Activated T-helper 2 cell treated with anti-CD3 and anti-CD28 coated beads, Interferon-gamma antibody, Interleukin-2, Interleukin-4, amounts not matched to agents 10 μg/mL and 5 μg/mL and 100 μg/mL, durations not matched to agents 14 hours and 24 hours and 36 hours (primary cell): ENCODE measurements around the gene NKAIN2. TPM values are rescaled to one million over a fixed set of nuclear protein-coding genes. Genes with fewer than 3 reads are reported as not detected.

Experiments used
- DNase-seq: peaks from one replicate; pipeline ENCODE4 v3.0.0; 2021; ENCODE audit warnings: low spot score
- H3K27ac Mint-ChIP-seq: one replicate; pipeline ENCODE4 v1.8.0; 2021; ENCODE audit warnings: mixed read lengths
- H3K27me3 Mint-ChIP-seq: one replicate; pipeline ENCODE4 v1.8.0; 2021; ENCODE audit warnings: low read depth, mixed read lengths
- H3K36me3 Mint-ChIP-seq: one replicate; pipeline ENCODE4 v1.8.0; 2021; ENCODE audit warnings: low read depth, mixed read lengths
- H3K4me1 Mint-ChIP-seq: one replicate; pipeline ENCODE4 v1.8.0; 2021; ENCODE audit warnings: low read depth, mixed read lengths
- H3K4me3 Mint-ChIP-seq: one replicate; pipeline ENCODE4 v1.8.0; 2021; ENCODE audit warnings: low read depth, mild to moderate bottlenecking, moderate library complexity, mixed read lengths
- H3K9me3 Mint-ChIP-seq: one replicate; pipeline ENCODE4 v1.8.0; 2021; ENCODE audit warnings: mixed read lengths
- intact Hi-C: fragments of 100-400 bp; cut with micrococcal nuclease; formaldehyde crosslinking; loops from one replicate; pipeline ENCODE4 v1.15.1; 2023
- total RNA-seq: library from RNA; stranded (reverse); gene quantifications from 2 replicates; pipeline ENCODE4 v1.2.3, GENCODE V29; 2022

NKAIN2 gene
- total RNA-seq, 1 donor from 2014 or later, result not detected

DNA sequence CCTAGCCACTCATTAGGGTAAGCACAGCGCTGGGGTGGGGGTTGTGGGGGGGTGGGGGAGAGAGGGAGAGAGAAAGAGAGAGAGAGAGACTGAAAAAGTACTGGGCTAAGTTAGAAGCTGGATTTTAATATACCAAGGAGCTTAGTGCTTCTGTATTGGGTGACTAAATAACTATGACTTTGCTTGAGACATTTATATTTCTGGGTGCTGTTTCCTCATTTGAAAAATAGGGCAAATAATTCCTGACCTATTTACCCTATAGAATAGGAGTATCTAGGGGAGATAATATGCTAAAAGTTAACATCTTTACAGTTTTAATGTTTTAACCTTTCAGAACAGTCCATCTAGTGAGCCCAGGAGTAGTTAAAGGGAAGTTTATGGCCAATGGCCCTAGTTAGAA is 7.7 kb downstream of the NKAIN2 start:
- DNase-seq, result no peak
- Mint-ChIP-seq H3K4me1 (no peaks in the 10 kb centered on the region), H3K4me3 (no peak overlapping the region), H3K27ac (no peak overlapping the region), H3K9me3 (no peaks in the 10 kb centered on the region), H3K36me3 (no peaks in the 10 kb centered on the region), H3K27me3 (peaks cover 2% of the 10 kb centered on the region)
- intact Hi-C loops, result no loop called here

DNA sequence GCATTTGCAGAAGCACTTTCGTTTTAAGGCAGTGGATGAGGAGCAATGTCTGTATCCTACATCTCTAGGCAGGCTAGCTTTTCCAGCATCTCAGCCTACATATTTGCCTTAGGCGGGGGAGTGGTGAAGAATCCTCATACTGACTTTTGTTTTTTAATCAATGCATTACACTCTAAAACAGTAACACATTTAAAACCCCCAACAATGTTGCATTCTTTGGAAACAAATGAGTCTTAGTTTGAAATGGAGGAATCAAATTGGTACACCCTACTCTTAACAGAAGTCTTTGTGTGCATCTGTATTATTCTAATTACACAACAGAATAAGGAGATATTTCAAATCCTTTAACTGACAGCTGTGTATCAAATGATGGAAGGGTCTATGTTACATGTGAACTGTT is 9.0 kb downstream of the NKAIN2 start:
- no peaks in the 10 kb centered on the region for H3K4me1 Mint-ChIP-seq
- no peak for DNase-seq
- no peak overlapping the region for H3K27ac Mint-ChIP-seq

DNA sequence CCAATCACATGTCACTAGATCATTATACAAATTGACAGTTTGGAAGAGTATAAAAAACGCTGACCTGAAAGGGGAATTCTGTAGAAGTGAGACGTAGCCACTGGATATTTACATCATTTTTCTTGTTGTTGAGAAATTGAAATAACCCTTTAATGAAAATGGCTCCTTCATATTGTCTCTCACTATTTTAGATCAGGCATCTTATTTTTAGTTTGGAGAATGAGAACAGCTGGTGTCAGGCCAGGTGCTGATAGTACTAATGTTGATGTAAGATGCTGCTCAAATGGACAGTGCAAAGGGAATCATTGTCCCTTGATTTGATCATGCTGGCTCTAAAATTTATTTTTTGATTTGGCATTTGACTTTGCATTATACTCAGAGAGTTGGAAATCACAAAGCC is 17.4 kb downstream of the NKAIN2 start:
- H3K27me3 Mint-ChIP-seq, result no peaks in the 10 kb centered on the region
- no peak overlapping the region for H3K4me3 Mint-ChIP-seq
- no peaks in the 10 kb centered on the region for H3K4me1 Mint-ChIP-seq
- no peaks in the 10 kb centered on the region for H3K36me3 Mint-ChIP-seq
- intact Hi-C loops, result no loop called here
- no peaks in the 10 kb centered on the region for H3K9me3 Mint-ChIP-seq
- DNase-seq, result no peak
- H3K27ac Mint-ChIP-seq, result no peak overlapping the region

More for the DNA sequence above, 9.0 kb downstream of the NKAIN2 start:
- H3K36me3 Mint-ChIP-seq, result no peaks in the 10 kb centered on the region
- no peak overlapping the region for H3K4me3 Mint-ChIP-seq
- no peaks in the 10 kb centered on the region for H3K9me3 Mint-ChIP-seq
- no peaks in the 10 kb centered on the region for H3K27me3 Mint-ChIP-seq
- intact Hi-C loops, result no loop called here

DNA sequence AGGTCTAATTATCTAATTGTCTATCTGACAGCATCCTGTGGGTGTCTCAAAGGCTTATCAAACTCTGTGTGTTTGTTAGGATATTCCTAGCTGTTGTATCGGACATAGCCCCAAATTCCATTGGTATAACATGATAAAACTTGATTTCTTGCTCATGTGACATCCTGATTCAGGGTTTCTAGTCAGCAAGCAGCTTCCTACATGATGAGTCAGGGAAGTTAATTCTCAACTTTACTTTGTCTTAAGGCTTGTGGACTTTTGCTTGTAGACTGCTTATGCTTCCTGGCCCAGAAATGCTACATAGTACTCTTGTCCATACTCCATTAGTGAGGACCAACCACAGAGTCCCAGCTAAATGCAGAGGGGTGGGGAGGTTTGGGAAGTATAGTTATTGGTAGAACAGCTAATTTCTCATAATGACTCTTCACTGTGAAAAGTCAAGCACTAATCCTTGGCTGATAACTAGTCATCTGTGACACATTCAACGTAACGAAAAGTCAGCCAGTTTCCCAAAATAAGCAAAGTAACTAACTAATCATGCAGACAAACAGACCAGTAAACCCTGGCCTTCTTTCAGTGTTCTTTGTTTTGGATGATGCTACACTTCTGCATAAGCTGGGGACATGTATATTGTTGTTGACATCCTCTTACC is 25.8 kb downstream of the NKAIN2 start:
- intact Hi-C loops, result no loop called here

DNA sequence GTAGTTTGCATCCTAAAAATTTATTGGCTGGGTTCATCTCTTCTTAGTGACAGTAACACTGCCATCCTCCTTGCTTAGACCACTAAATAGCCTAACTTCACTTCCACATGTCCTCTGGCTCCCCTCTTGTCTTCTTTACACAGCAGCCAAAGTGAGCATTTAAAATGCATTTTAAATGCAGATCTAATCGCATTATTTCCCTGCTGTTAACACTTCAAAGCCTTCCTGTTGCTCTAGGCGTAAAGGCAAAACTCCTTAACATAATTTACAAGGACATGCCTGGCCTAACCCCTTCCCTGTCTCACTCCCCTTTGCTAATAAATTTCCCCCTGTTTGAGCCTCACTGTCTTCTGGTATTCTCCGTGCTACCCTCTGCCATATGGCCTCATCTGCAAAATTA is 26.5 kb downstream of the NKAIN2 start:
- no peaks in the 10 kb centered on the region for H3K27me3 Mint-ChIP-seq
- DNase-seq, result no peak
- no peak overlapping the region for H3K4me3 Mint-ChIP-seq
- no peaks in the 10 kb centered on the region for H3K9me3 Mint-ChIP-seq
- intact Hi-C loops, result no loop called here
- no peak overlapping the region for H3K27ac Mint-ChIP-seq
- H3K36me3 Mint-ChIP-seq, result no peaks in the 10 kb centered on the region
- no peaks in the 10 kb centered on the region for H3K4me1 Mint-ChIP-seq

More for the DNA sequence above, 25.8 kb downstream of the NKAIN2 start:
- no peak overlapping the region for H3K4me3 Mint-ChIP-seq
- H3K27me3 Mint-ChIP-seq, result no peaks in the 10 kb centered on the region
- H3K36me3 Mint-ChIP-seq, result no peaks in the 10 kb centered on the region
- DNase-seq, result no peak
- H3K27ac Mint-ChIP-seq, result no peak overlapping the region
- no peaks in the 10 kb centered on the region for H3K9me3 Mint-ChIP-seq
- H3K4me1 Mint-ChIP-seq, result no peaks in the 10 kb centered on the region

DNA sequence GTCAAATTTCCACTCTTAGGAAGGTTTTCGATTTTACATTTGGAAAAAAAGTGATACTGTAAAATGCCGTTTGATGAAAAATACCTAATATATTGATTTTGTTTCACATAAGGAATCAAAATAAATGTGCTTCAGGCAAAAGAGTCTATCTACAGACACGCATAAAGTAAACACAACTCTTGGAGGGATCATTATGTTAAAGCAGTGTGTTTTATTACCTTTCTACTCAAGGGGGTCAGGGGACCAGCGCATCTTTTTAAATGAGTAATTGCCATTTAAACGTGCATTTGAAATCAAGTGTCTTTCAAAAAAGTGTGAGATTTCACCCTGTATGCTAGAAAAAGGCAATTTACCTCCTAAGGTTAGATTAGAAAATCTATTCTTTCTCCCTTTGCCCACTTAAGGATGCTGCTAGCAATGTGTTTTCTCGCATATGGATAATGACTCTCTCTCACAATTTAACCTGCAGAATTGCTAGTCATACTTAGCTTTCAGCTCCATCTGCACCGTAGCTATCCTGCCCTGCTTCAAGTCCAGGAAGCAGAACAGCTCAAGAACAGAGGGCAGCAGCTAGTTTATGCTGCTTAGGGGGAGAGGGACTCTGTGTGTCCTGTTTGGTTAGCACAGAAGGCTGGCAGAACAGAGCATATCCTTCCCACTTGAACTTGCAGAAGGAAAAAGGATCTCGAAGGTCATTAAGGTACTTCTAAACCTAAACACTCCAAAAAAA is 35.0 kb downstream of the NKAIN2 start:
- H3K4me3 Mint-ChIP-seq, result no peak overlapping the region
- no peaks in the 10 kb centered on the region for H3K9me3 Mint-ChIP-seq

DNA sequence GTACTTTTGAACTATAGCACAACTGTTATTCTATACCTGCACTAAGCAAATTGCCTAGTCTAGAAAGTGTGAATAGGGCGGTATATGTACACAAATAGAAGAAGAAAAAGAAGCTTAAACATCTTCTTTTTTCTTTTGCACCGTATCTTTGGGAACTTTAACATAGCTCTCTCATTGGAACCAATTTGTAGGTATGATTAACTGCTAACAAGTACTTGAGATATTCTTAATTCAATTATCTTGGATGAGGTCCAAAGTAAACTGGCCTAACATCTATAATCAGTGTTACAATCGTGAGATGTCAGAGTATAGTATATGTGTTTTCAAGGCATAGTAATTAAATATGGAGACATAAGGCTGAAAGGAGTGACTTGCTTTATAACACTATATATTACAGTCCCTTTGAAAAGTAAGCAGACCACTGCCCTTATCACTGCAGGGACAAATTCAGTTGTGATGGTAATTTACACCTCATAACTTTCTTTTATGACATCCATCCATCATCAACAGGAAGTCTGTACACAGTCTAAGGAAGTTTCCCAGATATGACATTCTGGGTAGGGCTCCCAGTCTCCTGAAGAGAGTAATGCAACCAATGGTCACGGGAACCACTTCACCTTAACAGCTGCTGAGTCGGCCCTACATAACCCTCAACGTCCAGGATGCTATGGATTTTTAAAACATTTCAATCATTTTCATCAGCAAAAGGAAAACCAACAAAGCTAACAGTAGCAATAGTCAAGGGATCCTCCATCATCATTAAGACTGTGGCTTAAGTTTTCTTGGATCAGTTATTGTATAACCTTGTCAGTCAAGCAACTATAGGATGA is 37.6 kb downstream of the NKAIN2 start:
- DNase-seq, result no peak
- Mint-ChIP-seq H3K36me3 (no peaks in the 10 kb centered on the region), H3K4me3 (no peak overlapping the region), H3K9me3 (no peaks in the 10 kb centered on the region), H3K4me1 (no peaks in the 10 kb centered on the region), H3K27me3 (no peaks in the 10 kb centered on the region), H3K27ac (no peak overlapping the region)
- intact Hi-C loops, result no loop called here

More for the DNA sequence above, 35.0 kb downstream of the NKAIN2 start:
- no peak for DNase-seq
- intact Hi-C loops, result no loop called here
- H3K36me3 Mint-ChIP-seq, result no peaks in the 10 kb centered on the region
- H3K27me3 Mint-ChIP-seq, result no peaks in the 10 kb centered on the region
- no peaks in the 10 kb centered on the region for H3K4me1 Mint-ChIP-seq
- H3K27ac Mint-ChIP-seq, result no peak overlapping the region

DNA sequence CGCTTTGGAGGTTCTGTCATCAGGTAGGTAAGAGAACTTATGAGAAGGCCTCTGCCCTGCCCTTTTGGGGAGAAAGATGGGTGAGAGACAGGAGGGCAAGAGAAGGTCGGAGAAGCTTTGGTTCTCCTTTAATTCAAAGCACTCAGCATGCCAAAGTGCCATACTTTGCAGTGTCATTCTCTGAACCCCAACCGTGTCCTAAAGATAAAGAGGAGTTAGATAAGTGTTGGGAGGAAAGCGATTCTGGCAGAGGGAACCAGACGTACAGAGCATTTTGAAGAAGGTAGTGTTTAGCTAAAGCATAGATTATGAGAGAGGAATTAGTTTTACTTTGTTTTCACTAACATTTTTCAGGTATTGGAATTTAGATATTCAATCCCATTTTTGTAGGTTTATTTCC is 40.3 kb downstream of the NKAIN2 start:
- intact Hi-C loops, result no loop called here
- Mint-ChIP-seq H3K27me3 (no peaks in the 10 kb centered on the region), H3K4me1 (no peaks in the 10 kb centered on the region), H3K4me3 (no peak overlapping the region), H3K9me3 (no peaks in the 10 kb centered on the region), H3K27ac (no peak overlapping the region), H3K36me3 (no peaks in the 10 kb centered on the region)
- no peak for DNase-seq

DNA sequence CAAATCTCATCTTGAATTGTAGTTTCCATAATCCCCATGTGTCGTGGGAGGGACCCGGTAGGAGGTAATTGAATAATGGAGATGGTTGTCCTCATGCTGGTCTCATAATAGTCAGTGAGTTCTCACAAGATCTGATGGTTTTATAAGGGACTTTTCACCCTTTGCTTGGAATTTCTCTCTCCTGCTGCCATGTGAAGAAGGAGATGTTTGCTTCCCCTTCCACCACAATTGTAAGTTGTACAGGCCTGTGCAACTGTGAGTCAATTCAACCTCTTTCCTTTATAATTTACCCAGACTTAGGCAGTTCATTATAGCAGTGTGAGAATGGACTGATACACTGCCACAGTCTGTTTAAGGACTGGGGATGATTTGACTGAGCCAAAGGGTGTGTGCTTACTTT is 44.7 kb downstream of the NKAIN2 start:
- Mint-ChIP-seq H3K36me3 (no peaks in the 10 kb centered on the region), H3K4me3 (no peak overlapping the region), H3K4me1 (no peaks in the 10 kb centered on the region), H3K27ac (no peak overlapping the region), H3K9me3 (no peaks in the 10 kb centered on the region), H3K27me3 (no peaks in the 10 kb centered on the region)
- intact Hi-C loops, result no loop called here
- DNase-seq, result no peak

DNA sequence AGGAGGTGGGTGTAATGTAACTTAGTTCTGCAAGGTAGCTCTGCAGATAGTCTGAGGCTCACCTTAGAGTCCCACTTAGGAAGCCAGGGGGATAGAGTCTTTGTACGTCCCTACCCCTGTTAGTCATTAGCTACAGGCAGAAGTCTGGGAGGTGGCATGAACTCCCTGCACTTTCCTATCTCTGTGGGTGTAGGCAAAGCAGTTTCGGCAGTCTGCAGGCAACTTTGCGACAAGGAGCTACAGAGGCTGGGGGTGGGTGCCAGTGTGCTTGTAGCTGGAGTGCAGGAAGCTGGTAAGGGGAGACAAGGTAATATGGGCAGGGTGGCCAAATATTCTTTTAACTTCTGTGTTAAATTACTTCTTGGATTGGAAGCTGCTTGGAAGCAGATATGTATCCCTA is 45.7 kb downstream of the NKAIN2 start:
- no peaks in the 10 kb centered on the region for H3K36me3 Mint-ChIP-seq
- no peak overlapping the region for H3K4me3 Mint-ChIP-seq
- H3K9me3 Mint-ChIP-seq, result no peaks in the 10 kb centered on the region
- H3K4me1 Mint-ChIP-seq, result no peaks in the 10 kb centered on the region
- no peaks in the 10 kb centered on the region for H3K27me3 Mint-ChIP-seq
- H3K27ac Mint-ChIP-seq, result no peak overlapping the region
- DNase-seq, result no peak
- intact Hi-C loops, result no loop called here

DNA sequence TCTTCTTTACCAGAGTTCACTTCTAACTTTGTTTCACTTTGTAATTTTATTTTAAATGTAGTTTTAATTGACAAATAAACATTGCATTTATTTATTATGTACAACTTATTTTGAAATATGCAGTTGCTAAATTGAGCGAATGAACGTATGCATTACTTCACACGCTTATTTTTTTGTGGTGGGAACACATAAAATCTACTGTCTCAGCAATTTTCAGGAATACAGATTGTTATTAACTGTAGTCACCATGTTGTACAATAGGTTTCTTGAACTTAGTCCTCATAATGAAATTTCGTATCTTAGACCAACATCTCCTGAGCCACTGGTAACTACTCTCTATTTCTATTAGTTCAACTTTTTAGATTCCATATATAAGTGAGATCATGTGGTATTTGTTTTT is 46.9 kb downstream of the NKAIN2 start:
- Mint-ChIP-seq H3K4me3 (no peak overlapping the region), H3K4me1 (no peaks in the 10 kb centered on the region), H3K27me3 (no peaks in the 10 kb centered on the region), H3K27ac (no peak overlapping the region), H3K9me3 (no peaks in the 10 kb centered on the region), H3K36me3 (no peaks in the 10 kb centered on the region)
- intact Hi-C loops, result no loop called here
- no peak for DNase-seq

DNA sequence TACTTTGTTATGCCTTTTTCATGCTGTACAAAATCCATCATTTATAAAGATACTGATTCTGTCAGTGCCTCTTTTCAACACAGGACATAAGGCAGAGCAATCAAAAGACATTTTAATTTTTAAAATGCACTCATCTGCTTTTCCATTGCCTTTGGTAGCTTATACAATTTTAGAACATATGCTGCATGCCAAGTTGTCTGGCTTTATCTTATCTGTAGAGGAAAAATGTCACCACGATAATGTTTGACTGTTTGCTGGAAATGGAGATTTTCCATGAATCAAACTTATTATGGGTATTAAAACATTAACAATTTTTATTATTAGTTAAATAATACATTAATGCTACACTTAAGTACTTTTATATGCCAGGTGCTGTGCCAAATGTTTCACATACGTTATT is 50.5 kb downstream of the NKAIN2 start:
- no peaks in the 10 kb centered on the region for H3K4me1 Mint-ChIP-seq
- no peaks in the 10 kb centered on the region for H3K36me3 Mint-ChIP-seq
- no peaks in the 10 kb centered on the region for H3K27me3 Mint-ChIP-seq
- no peak overlapping the region for H3K4me3 Mint-ChIP-seq
- H3K27ac Mint-ChIP-seq, result no peak overlapping the region
- intact Hi-C loops, result no loop called here
- H3K9me3 Mint-ChIP-seq, result no peaks in the 10 kb centered on the region
- no peak for DNase-seq

DNA sequence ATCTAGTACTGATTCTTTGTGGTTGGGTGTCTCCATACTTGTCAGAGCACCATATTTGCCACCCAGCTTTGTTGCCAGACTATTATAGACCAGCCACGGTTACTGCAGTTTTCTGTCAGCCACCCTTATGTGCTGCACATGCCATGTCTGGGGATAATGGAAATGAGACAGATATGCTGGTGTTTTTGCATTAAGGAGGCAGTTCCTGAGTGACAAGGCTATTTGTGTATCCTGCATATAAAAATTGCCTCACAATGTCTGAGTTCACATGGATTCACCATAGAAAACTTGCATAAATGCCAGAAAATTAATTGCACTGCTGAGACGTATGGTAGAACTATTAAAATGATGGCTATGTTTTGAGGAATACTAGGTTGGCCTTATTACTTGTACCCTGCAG is 51.8 kb downstream of the NKAIN2 start:
- Mint-ChIP-seq H3K27ac (no peak overlapping the region), H3K27me3 (no peaks in the 10 kb centered on the region), H3K4me3 (no peak overlapping the region), H3K36me3 (no peaks in the 10 kb centered on the region), H3K9me3 (no peaks in the 10 kb centered on the region), H3K4me1 (no peaks in the 10 kb centered on the region)
- DNase-seq, result no peak
- intact Hi-C loops, result no loop called here
